Hematopoietic multipotent progenitor cell treated with erythropoietin and hydrocortisone succinate and interleukin-3 and kit ligand, for 8 days (in vitro differentiated cells): ENCODE measurements around the gene DPP10.
A peak's percentile ranks its signal among the peaks of the same experiment; 100 is the strongest.
"Not testable (repeated sequence)": the region's sequence is repeated elsewhere in the genome, so short reads cannot be mapped to it uniquely, and the experiment has no call there.

ENCODE experiments used
- DNase-seq: peaks from one replicate; pipeline ENCODE4 v3.0.0-alpha.2; 2015

Gene DPP10

GRCh38 chr2:114517580-114517979 lies 75.1 kb downstream of the DPP10 start:
- DNase-seq: no peak

- DNase-seq: no peak
Observed at GRCh38 chr2:114518738-114519137, 76.3 kb downstream of the DPP10 start.

- not testable (repeated sequence) for DNase-seq
Observed at GRCh38 chr2:114522612-114523011, 80.2 kb downstream of the DPP10 start.

DNA sequence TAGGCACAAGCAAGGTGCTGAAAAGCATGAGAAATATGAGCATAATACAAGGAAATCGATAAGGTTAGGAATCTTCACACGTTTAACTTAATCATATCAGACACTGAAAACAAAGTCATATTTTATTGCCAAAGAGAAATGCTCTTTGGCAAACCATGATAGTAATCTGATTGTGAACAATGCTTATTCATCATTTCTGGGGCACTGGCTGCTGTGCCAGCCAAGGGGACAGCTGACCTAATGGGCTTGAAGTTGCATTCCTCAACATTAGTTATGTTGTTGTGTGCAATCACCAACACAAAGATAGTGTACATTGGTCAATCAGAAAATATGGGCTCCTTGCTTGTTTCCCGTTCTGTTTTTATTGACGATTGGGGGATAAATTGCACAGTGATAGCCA lies 83.5 kb downstream of the DPP10 start:
- DNase-seq: no peak

GRCh38 chr2:114526841-114527240 lies 84.4 kb downstream of the DPP10 start:
- DNase-seq: no peak

GRCh38 chr2:114527330-114527983 lies 85.0 kb downstream of the DPP10 start:
- no peak for DNase-seq

DNA sequence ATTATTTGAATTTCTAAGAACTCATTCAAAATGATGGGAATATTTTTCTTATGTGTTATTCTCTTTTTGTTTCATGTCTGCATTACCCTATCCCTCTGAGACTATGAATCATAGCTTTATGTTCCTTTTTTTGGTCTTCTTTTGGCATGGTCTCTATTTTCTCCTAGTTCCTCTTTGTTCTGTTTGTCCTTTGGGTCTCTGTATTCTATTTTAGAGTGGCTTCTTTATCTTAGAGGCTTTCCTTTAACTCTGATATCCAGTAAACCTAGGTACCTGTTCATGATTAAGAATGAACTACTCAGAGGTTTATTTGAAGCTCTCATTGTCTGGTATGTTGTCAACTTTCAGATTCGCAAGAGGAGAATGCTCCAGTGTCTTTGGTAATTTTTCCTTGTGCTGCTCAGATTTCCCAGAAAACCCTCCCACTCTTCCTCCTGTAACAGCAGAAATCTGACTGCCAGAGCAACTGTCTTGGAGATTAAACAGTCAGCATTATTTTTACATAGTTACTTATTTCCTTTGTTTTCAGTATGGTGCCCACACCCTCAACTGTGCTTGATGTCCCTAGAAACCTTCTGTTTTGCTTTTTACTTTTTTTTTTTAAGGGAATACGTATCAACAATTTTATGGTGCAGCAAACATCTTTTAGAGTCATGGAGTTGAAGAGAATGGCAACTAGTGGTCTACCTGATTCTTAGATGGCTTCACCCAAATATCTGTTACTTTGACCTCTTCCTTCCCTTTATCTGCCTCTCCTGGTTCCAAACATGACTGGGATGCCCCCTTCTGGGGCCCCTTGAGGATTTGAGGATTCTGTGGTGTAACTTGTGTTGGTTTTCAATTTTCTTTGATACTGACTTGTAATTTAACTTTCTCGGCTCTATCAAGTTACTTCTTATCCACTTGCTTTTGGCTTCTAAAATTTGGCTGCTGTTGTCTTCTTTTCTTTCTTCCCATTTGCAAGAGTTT lies 92.0 kb downstream of the DPP10 start:
- DNase-seq: no peak

- no peak for DNase-seq
Observed at GRCh38 chr2:114537777-114538176, 95.3 kb downstream of the DPP10 start.

- DNase-seq: no peak
Observed at GRCh38 chr2:114542695-114543094, 100.3 kb downstream of the DPP10 start.

DNA sequence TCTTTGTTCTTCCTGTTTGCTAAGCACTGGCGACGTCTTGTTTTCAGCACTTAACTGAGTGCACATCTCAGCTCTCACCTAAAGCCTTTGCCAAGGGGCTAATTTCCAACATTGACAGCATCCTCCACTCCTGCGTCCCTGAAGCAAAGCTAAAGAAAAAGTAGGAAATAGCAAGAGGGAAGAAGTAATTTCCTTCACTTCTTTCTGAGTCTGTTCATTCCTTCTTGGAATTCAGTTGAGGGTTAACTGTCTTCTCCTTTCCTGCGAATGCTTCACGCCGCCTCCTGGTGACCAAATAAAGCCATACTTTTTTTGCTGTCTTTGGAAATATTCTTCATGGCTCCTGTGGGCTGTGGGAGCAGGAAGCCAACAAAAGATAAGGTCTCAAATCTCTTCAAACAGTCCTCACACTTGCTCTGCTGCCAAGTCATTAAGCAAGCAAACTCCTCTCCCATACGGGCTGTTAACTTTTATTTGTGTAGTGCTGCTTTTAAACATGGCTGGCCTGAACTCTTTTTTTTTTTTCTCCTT lies 100.9 kb downstream of the DPP10 start:
- peak; percentile 19 for DNase-seq

DNA sequence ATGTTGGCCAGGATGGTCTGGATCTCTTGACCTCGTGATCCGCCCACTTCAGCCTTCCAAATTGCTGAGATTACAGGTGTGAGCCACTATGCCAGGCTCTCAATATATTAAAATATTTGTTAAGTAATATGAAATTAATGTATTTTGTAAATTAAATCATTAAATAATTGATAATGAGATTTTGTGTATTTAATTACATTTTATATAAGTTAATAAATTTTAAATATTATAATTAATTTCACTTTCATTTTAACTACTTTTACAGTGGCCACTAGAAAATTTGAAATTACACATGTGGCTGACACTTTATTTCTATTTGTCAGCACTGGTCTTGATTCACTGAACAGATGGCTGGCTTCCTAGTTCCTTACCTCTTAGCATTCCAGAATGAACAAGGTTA lies 102.6 kb downstream of the DPP10 start:
- no peak for DNase-seq

DNA sequence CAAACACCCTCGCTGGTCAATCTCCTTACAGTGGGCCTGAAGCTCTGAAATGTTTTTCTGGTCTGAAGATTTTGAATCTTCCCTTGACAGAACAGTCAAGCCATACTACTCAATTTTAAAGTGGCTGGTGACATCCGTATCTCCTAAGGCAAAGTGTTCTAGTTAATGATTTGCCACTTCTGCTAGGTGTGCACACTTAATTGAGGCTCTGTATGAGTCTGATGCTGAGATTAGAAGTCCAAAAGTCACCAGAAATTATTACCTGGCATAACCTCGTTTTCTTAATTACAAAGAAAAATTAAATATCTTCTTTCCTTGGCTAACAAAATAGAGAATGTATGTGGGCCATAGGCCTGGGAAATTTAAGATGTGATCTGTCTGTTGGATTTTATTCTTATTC lies 104.1 kb downstream of the DPP10 start:
- DNase-seq: no peak

DNA sequence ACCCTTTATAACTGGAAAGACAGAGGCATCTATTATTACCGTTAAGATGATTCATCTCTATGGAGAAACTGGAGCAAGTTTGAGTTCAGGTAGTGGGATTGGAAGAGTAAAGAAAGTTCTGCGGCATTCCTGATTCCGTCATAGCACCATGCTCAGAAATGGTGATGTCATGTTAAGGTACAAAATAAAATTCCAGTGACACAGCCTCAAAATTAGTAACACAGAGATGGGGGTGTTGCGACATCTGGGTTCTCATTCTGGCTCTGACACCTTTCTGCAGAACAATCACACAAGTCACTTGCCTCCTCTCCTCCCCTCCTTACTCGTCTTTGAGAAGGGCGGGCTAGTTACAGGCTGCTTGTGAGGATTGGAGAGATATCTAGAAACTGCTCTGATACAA lies 105.7 kb downstream of the DPP10 start:
- no peak for DNase-seq

GRCh38 chr2:114550364-114550763 lies 107.9 kb downstream of the DPP10 start:
- DNase-seq: no peak

DNA sequence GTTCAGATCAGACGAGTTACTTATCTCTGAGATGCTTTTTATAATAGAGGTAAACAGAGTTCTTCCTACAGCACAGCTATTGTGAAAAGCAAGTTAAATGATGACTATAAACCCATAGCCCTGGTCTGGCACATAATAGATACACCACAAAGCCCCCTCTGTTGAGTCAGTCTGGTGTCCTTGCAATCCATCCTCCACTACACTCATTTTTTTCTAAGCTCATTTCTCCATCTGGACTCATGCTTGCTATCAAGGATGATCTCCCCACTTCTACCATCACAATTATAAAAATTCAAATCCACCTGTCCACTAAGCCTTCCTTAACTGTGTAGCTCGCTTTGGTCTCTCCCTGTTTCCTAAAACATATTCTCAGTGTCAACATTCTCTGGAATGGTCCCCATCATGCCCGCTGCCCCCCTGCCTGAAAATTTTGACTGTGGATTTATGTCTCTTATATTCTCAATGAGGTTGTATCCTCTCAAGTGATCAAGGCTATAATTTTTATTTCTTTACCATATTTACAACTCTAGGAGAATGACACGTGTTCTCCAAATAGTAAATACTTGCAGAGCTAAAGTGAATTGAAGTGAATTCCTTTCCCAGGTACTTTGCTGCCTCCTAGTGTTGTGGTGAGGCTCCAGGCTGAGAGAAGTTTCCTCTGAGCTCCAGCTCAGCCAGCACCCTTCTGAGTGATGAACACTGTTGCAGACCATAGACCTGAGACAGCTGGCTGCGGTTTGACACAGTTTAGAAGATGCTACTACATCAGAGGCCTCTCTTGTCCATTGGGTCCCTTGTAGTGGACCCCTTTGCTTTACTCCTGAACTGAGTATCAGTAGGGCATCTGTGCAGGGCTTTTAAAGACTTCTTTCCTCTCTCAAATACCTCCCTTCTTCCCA lies 108.7 kb downstream of the DPP10 start:
- peak; percentile 38 for DNase-seq

GRCh38 chr2:114553027-114553426 lies 110.6 kb downstream of the DPP10 start:
- DNase-seq: no peak

DNA sequence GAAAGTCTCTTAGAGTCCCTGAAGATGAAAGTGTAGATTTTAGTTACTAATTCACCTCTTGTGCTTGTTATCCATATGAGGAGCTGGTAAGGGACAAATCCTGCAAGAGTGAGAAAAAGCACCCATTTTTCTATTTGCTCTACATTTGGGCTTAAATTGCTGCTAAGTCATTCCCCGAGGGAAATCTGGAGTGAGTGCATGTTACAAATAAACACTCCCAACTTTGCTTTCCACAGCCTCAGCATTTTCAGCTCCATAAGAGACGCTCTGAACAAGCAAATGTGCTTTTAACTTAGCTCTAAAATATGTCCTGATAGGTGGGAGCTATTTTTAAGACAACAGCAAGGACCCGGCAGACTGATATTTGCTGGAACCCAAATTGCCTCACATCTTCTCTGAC lies 126.7 kb downstream of the DPP10 start:
- no peak for DNase-seq

DNA sequence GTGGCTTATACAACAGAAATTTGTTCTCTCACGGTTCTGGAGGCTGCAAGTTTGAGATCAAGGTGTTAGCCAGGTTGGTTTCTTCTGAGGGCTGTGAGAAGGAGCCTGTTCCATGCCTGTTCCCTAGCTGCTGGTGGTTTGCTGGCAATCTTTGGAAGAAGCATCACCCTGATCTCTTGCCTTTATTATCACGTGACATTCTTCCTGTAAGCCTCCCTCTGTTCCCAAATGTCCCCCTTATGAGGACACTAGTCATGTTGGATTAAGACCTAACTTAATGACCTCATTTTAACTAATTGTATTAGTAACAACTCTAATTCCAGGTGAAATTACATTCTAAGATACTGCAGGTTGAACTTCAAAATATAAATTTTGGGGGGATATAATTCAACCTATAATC lies 135.2 kb downstream of the DPP10 start:
- DNase-seq: no peak

GRCh38 chr2:114579542-114579941 lies 137.1 kb downstream of the DPP10 start:
- no peak for DNase-seq

- no peak for DNase-seq
Observed at GRCh38 chr2:114580691-114581090, 138.2 kb downstream of the DPP10 start.

- no peak for DNase-seq
Observed at GRCh38 chr2:114598329-114598728, 155.9 kb downstream of the DPP10 start.

DNA sequence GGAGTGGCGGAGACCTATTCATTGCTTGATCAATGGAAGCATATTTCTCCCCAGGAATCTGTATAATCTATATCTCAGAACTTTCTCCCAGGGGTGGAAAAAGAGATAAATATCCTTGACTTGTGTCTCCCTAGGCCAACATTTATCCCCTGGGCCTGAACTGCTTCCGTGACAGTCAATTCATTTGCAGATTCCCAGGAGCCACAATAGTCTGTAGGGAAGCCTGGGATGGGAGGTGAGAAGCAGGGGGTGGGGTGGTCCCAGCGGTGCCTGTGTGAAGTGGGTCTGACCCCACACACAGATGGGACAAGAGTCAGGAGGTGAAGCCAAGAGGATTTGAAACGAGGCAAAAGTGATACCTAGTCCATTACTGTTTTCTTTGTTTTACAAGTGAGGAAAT lies 166.8 kb downstream of the DPP10 start:
- no peak for DNase-seq

DNA sequence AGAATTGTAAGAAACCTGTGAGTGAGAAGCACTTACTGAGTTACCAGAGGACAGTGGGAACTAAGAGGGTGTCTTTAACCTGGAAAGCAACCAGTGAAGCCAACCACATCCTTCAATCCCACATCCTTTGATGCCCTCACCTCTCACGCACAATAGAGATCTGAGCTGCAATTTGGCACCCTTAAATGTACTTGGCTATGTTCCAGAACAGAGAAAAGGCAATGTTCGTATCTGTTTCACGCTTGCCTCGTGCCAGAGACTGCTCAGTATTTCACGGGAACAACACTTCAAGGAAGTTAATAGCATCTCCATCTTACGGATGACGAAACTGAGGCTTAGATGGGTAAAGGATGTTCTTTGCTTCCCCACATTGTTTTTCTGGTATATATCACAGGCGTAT lies 167.4 kb downstream of the DPP10 start:
- no peak for DNase-seq
